GM21367 (cell line): ENCODE results near the gene STYXL1.

Source experiments
- ATAC-seq: cut with Tn5 transposase; IDR thresholded peaks from one replicate; pipeline ENCODE4 v1.9.1; 2021; ENCODE audit not compliant: unreplicated experiment

STYXL1 gene

GRCh38 chr7:75981453-75982305, 66.1 kb downstream of the STYXL1 start:
- ATAC-seq = no peak

GRCh38 chr7:75981203-75981452, 66.7 kb downstream of the STYXL1 start:
- ATAC-seq = no peak

DNA sequence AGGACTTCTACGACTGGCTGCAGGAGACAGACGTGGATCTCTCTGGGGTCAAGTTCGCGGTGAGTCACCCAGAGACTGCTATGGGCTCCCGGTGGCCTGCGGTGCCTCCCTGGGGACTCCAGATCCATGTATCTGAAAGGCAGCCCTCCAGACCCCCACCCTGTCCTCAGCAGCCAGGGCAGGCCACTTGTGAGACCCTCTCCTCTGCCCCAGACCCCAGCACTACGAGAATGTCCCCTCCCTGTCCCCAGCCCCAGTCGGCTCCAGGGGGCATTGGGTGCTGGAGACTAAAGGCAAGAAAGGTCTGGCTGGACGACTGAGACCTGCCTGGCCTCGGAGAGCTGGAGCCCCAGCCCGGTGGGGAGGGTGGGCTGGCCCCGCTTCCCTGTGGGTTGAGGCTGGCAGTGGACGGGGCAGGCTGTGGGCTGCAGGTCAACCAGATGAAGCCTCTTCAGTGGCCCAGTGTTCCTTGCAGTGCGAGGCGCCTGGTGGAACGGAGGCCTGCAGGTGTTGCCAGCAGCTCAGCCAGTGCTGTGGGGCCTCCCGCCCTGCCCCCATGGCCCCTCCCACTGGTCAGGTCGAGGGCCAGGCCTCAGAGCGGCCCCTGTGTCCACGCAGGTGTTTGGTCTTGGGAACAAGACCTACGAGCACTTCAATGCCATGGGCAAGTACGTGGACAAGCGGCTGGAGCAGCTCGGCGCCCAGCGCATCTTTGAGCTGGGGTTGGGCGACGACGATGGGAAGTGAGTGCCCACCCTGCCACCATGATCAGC, 67.2 kb downstream of the STYXL1 start:
- no peak for ATAC-seq

DNA sequence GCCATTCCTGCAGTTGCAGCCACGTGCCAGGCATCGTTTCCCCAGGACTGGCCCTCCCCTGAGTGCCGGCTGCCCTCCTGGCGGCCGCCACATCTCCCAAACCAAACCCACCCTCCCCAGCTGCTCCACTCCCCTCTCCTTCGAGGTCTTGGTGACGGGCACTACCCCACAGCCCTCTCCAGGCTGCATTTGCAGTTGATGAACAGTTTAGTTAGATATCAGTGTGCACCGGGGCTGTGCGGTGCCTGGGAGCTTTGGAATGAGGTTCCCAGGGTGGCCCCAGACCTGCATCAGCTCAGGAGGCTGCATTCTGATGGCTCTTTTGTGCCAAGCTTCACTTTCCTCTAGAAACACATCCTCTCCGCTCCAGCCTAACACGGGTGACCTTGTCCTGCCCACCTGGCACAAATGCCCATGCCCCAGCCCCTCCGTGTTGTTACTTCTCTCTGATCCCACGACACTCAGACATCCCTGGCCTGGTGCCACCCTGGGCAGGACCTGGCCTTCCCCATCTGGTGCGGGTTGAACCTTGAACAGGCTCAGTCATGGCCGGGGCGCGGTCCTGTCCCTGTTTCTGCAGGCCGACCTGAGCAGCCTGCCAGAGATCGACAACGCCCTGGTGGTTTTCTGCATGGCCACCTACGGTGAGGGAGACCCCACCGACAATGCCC, 67.9 kb downstream of the STYXL1 start:
- ATAC-seq = no peak

DNA sequence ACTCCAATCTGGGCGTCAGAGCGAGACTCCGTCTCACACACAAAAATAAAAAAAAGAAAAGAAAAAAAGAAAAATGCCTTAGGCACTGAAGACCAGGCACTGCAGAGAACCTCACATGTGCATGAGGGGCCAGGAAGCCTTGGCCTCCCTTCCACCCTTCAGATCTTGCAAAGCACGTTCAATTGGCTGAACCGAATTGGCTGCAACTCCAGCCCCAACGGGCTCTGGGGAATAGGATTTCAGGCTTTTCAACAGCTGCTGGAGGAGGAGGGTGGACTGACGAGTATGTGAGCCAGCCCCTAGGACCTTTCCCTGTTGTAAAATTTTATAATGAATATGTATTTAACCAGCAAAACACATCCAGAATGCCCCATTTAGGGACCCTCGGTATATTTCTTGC, 70.1 kb downstream of the STYXL1 start:
- ATAC-seq = no peak

DNA sequence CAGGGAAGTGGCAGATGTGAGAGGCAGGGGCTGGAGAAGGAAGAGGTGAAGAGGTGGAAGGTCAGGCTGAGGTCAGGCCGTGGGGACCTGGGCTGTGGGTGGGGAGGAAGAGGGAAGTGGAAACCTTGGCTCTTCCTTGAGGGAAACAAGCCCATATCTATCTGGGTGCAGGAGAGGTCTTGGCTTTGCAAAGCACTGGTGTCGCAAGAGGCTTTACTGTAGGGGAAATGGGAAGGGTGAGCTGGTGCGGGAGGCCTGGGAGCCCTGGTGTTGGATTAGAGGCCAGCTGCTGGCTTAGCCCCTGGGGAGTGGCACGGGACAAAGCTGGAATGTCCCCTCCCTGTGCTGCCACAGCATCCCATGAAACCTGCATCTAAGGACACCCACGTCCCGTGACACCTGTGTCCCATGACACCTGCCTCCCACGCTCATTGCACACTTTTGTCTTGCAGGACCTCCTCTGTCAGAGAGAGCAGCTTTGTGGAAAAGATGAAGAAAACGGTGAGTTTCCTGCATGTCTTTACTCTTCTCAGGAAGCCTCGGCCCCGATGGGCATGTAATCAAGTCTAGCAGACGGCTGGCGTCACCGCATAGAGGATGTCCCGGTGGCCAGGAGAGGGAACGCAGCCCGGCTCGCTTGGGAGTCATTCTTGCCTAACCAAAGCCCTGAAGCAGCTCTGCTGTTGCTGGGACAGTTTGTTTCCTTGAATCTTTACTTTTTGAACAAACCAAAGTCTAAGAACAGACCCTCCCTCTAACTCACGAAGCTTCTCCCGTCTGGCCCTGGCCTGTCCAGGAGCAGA, 75.6 kb downstream of the STYXL1 start:
- no peak for ATAC-seq

- no peak for ATAC-seq
Observed at GRCh38 chr7:75971309-75971960, 76.4 kb downstream of the STYXL1 start.

GRCh38 chr7:75969704-75970498, 77.9 kb downstream of the STYXL1 start:
- ATAC-seq = no peak

DNA sequence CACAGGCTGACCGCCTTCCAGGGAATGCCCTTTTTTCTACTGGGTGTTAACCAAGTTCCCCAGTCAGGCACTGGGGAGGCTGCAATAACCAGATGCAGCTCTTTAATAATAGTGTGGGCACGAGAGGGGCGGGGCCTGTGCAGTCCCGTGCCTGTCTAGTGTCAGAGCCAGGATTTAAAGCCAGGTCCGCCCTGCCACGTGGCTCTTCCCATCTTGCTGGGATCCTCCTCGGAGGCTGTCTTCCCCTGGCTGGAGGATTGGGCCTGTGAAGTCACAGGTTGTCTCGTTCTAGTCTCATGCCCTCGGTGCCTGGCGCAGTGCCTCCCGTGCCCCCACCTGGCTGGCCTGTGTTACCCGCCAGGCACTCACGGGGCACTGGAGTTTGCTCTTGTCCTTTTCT, 78.6 kb downstream of the STYXL1 start:
- ATAC-seq = no peak

- no peak for ATAC-seq
Observed at GRCh38 chr7:75968561-75969001, 79.2 kb downstream of the STYXL1 start.

DNA sequence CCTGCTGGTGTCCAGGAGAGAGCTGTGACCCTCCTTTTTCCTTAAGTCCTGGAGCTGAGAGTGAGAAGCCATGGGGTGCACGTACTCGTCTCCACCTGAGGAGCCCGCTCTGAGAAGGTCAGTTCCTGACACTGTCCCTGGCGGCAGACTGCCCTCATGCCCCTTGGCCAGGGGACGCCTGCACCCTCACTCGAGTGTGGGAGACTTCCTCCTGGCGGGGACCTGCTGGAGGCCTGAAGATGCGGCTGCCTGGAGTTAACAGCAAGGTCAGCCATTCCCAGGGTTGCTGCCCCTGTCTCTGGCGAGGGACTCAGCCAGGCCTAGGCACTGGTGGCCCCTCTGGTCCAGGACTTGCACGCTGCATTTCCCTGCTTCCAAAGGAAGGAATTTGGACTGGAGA, 79.8 kb downstream of the STYXL1 start:
- ATAC-seq = no peak

- no peak for ATAC-seq
Observed at GRCh38 chr7:75967487-75967997, 80.3 kb downstream of the STYXL1 start.

DNA sequence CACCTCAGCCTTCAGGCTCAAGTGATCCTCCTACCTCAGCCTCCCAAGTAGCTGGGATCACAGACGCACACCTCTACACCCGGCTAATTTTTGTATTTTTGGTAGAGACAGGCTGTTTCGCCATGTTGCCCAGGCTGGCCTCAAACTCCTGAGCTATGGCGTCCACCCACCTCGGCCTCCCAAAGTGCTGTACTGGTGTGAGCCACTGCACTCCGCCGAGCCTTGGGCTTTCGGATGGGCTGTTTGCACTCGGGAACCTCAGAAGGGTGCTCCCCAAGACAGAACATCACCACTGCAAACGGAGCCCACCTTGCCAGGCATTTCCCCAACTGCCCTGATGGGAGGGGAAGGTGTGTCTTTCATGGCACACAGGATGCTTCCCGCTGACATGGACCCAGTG, 80.7 kb downstream of the STYXL1 start:
- ATAC-seq = no peak

- ATAC-seq = no peak
Observed at GRCh38 chr7:75966190-75966961, 81.4 kb downstream of the STYXL1 start.

GRCh38 chr7:75965617-75966016, 82.2 kb downstream of the STYXL1 start:
- ATAC-seq = no peak

GRCh38 chr7:75963381-75963995, 84.3 kb downstream of the STYXL1 start:
- ATAC-seq = no peak

DNA sequence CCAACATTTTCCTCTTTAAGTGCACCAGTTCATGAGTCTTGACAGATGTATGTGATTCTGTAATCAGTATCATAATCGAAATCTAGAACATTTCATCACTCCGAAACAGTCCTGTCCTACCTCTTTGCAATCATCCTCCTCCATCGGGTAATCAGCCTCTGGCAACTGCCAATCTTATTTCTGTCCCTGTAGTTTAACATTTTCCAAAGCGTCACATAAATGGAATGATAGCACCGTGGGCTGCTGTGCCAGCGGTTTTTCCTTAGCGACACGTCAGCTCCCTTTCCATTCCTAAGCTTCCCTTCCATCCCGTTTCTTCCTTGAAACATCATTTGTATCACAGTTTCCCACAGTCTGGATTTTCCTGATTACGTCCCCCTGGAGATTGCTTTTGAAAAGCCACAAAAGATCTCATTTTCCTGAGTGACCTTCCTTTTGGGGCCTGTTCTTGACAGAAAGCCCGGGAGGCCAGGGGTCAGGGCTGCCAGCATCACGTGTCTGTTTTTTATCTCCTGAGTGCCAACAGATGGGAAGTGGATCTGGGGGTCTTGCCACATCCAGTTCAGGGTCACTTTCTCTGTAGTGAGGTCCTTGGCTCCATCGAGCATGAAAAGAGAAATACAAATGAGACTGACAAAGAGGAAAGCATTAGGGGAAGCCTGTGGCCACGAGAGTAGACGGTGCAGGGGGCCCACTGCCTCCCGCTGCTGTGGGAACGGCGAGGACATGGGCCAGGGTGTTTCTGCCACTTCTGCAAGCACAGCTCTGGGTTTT, 85.0 kb downstream of the STYXL1 start:
- no peak for ATAC-seq

DNA sequence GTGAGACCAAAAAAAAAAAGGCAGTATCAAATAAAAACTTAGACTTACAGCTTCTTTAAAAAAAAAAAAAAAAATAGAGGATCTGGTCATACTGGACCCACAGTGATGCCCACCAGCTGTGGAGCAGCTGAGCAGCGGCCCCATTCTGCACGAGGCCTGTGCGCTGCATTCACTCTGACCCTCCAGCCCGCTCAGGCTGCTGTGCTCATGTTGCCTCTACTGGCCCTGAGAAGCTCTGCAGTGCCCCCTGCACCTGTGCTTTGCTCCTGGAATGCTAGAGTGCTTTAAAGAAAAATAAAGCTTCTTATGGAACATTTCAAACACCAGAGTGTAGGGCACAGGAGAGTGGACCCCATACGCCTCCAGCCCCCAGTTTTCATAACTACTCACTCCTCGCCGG, 86.6 kb downstream of the STYXL1 start:
- no peak for ATAC-seq
